GM19438 (cell line): ENCODE measurements around the gene PPFIA4.
"Not testable (repeated sequence)": the region's sequence is repeated elsewhere in the genome, so short reads cannot be mapped to it uniquely, and the experiment has no call there.

Experiments
- ATAC-seq: cut with Tn5 transposase; IDR thresholded peaks from one replicate; pipeline ENCODE4 v1.9.1; 2021; ENCODE audit warnings: low read depth; ENCODE audit not compliant: unreplicated experiment

The PPFIA4 gene

DNA sequence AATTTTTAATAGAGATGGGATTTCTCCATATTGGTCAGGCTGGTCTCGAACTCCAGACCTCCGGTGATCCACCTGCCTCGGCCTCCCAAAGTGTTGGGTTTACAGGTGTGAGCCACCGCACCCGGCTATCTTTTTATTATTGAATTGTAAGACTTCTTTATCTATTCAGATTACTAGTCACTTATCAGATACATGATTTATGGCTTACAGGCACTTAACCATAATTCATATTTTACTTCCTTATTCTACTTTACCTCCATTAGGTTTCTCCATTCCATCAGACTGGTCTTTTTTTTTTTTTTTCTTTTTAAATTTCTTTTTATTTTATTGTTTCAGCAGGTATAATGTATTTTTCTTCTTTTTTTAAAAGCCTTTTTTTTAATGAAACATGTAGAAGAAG is 14.7 kb upstream of the PPFIA4 start:
- no peak for ATAC-seq

GRCh38 chr1:203017061-203017460 is 9.2 kb upstream of the PPFIA4 start:
- ATAC-seq = no peak

DNA sequence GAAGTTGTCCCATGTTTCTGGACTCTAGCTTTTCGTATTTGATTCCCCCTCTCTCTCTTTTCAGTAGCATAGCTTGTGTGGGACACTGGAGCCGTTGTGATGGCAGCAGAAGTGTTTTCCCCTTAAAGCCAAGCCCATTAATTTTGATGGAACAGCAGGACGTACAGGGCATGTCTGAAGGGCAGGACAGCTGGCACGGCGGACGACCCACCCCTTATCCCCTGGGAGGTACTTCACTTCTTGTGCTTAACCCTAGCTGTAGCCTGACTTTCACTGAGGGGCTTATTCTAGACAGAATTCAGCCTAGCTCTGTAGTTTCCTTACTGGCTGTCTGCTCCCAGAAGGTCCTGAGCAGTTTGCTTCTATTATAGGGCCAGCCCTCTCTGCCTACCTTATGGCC is 8.6 kb upstream of the PPFIA4 start:
- no peak for ATAC-seq

DNA sequence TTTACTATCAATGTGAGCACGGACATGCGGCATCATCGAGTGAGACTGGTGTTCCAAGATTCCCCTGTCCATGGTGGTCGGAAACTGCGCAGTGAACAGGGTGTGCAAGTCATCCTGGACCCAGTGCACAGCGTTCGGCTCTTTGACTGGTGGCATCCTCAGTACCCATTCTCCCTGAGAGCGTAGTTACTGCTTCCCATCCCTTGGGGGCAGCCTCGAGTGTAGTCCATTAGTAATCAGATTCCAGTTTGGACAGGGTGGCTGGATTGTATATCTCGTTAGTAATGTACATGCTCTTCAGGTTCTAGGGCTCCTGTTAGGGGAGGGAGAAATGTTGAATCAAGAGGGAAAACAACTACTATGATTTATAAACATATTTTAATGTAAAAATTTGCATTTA is 3.4 kb upstream of the PPFIA4 start:
- not testable (repeated sequence) for ATAC-seq

DNA sequence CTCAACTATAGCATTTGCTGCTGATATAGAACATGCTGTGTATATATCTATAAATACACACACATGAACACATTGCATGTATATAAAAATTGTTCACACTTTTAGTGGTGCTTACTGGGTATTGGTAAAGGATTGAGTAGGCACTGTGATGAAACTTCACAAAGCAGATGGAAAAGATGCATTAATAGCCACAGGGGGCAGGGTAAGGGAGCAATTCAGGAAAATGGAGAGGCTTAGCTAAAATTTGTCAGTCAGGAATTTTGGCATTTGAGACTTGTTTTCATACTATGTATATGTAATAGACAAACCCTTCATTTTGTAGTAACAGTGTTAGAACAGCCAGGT is 633 bp upstream of the PPFIA4 start:
- no peak for ATAC-seq

- ATAC-seq = peak; percentile 30
These were observed 674 bp downstream of the PPFIA4 start for GRCh38 chr1:203026666-203027663.

DNA sequence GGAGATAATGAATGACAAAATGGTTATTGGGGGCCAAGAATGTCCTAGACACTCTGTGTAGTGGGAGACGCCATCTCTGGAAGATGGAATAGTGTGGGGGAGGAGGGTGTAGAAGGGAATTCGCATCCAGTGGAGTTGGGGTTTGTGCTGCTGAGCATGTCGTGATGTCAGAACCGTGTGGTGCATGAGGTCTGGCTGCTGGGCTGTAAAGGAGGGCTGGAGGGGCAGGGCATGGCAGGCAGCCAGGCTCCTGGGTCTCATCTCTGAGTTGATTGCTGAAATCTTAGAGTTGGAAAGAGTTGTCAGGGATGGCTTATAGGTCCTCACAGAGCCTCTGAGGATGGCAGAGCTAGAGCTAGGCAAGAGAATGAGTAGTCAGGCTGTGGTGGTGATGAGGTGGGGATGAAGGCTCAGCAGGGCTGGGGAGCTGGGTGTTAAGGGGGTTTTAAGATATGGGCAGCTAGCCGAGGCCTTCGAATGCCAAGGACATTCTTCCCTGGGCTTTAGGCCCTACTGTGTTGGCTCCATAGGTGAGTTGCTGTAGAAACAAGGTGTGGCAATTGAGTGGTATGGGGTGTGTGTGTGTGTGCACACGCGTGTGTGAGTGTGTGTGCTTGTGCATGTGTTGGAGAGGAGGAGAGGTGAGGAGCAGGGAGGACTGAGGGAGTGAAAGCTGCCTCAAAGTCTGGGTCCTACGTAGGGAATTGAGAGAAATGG is 1.9 kb downstream of the PPFIA4 start:
- no peak for ATAC-seq

- ATAC-seq = no peak
These were observed 2.7 kb downstream of the PPFIA4 start for GRCh38 chr1:203028784-203029553.

- ATAC-seq = no peak
These were observed 5.2 kb downstream of the PPFIA4 start for GRCh38 chr1:203031467-203031866.

DNA sequence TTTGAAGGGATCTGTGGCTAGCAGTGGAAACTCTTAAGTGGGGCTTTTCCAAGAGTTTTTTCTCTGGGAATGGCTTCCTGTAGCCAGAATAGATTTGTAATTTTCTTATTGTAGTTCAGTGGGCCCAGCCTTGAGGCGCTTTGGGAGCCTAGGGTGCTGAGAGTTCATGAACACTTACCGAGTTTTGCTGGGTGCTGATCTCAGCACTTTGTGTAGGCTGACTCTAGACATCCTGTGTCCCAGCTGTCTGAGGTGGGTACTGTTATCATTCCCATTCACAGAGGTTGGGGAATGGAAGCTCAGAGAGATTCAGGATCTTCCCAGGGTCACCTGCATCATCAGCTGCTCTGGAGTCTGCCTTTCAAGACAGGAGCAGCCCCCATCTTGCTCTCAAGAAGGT is 7.0 kb downstream of the PPFIA4 start:
- ATAC-seq = no peak

GRCh38 chr1:203033917-203034316 is 7.6 kb downstream of the PPFIA4 start:
- ATAC-seq = no peak

DNA sequence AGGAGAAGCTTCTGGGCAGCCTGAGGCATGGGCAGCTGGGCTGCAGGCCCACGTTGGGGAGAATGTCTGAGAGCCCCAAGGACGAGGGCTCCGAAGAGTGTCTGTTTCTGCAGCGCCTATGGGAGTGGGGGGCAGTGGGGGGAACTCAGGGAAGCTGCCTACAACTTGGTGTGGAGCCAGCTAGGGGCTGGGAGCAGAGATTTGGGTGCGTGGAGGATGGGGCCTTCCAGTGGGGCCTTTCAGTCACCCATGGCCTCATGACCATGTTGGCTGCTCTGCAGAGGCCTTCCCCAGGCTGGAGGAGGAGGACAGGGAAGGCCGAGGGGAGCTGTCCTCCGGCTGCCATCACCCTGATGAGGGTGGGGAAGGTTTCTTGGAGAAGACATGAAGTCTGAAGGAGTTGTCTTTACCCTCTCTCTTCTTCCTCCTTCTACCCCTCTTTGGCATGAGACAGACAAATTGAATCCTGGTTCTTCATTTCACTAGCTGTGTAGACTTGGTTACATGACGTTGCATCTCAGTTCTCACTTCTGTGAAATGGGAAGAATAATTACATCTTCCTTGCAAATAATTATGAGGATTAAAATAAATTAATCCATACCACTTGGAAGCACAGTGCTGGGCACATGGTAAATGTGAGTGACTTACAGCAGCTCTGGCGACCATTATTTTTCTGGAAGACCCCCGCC is 8.3 kb downstream of the PPFIA4 start:
- no peak for ATAC-seq

DNA sequence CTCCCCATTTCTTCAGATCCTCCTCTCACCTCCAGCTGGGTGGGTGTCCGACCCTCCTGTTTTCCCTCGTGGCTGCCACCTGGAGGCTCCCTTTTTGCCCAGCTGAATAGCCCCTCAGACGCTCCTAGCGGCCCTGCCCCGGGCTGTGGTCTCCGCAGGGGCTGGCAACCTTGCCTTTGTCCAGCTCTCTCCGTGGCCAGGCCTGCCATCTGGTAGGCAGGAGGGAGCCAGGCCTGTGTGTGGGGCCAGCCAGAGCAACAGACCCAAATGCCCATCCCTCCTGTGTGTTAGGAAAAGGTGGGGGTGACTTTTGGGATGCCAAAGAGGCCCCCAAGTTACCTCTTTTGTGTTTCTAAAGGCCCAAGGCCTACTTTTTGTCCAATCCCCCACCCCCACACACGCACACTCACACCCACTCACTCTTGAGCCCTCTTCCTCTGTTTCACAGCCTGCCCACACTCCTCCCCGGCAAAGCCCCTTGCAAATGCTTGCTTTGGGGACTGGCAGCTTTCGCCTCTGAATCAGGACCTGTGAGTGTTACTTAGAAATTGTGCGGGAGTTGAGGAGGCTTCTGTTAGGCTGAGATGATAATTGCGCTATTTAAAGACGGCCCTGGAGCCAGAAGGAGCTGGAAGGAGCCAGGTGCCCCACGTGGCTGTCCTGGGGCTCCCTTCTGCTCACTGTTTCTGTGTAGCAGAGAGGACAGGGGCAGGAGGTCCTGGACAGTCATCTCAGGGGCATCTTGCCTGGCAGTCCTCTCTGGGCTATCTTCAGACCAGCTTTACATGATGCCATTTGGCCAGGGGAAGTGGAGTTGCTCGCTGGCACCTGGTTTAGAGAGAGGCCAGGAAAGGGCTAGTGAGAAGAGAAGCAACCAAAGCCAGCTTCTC is 9.1 kb downstream of the PPFIA4 start:
- no peak for ATAC-seq

DNA sequence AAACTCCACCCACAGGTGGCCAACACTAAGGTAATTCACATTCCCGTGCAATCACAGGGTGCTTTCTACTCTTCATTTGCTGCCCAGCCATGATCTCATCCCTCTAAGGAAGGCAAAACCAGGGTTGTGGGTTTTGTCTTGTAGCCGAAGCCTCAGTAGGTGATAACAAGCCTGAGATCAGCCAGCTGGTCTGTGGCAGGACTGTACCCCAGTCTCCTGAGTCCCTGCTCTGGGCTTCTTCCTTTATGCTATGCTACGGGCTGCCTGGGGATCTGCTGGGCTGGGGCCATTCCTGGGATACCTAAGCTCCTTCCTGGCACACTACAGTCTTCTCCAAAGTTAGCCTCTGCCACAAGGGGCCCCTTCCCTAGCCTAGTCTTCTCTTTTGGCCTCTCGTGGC is 9.8 kb downstream of the PPFIA4 start:
- no peak for ATAC-seq

DNA sequence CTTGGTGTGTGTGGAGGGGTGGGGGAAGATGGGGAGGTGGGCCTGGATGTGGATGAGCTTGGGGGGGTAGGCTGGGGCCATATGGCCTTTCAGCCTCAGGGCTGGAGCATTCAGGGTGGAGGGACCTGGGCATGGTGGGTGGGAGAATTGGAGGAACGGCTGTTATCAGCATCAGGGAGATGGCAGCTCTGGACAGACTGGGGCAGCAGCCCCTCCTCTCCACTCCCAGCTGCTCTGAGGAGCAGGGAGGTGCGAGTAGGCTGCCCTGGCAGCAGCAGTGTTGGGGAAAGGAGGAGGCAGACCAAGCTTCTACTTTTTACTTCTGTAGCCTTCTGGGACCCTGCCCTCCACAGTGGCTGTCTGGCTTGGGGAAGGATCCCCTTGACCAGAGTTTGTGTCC is 10.2 kb downstream of the PPFIA4 start:
- no peak for ATAC-seq

- no peak for ATAC-seq
These were observed 11.4 kb downstream of the PPFIA4 start for GRCh38 chr1:203037509-203038190.

DNA sequence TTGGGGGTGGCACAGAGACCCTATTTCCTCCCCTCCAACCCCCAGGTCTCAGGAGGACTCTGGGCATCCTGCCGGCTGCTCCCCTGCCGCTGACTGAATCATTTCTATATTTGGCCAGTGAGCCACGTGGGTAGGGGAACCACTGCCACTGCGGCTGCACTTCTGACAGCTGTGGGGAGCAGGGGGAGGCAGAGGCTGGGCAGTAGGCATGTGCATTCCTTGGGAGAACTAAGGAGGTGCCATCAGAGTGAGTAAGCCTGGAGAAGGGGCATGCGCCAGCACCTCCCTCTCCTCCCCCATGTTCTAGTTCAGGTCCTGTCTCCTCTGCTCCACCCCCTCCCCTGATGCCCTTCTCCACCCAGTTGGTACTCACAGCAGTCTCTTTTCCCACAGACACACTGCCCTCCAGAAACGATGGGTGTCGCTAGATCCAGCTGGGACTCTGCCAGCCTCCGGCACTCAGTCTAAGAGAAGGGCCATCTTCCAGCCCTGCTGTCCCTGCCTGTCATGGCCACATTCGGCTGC is 12.0 kb downstream of the PPFIA4 start:
- ATAC-seq = no peak

DNA sequence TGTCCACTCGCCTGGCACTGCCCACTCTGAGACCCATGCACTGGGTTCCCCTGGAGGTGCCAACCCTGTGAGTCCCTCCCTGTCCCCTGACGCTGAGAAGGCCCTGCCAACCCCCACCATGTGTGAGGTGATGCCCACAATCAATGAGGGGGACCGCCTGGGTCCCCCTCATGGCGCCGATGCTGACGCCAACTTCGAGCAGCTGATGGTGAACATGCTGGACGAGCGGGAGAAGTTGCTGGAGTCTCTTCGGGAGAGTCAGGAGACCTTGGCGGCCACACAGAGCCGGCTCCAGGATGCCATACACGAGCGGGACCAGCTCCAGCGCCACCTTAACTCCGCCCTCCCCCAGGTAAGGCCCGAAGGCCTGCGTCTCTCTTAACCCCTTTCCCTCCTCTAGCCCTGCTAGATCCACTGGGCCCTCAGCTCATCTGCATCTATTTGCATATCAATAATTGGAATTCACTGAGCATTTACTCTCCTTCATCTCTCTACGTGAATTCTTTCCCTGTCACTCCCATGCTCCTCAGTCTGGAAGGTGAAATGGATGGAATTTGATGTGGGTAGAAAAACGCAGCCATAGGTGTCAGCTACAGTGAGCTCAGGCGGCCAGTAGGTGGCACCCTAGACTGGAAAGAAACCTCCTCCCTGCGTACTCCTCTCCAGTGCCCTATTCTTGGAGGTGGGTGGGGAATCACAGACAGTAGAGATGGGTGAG is 12.8 kb downstream of the PPFIA4 start:
- no peak for ATAC-seq
